IMR-90 (cell line): ENCODE results near the gene NPEPPS. TPM values are rescaled to one million over a fixed set of nuclear protein-coding genes. Genes with fewer than 3 reads are reported as not detected.
"Not testable (repeated sequence)": the region's sequence is repeated elsewhere in the genome, so short reads cannot be mapped to it uniquely, and the experiment has no call there.

Source experiments
- ATAC-seq: fragments of 200-7000 bp; cut with Tn5 transposase; 2 replicates; pipeline ENCODE4 v1.9.1; 2020; ENCODE audit warnings: low read depth, mild to moderate bottlenecking, moderate library complexity
- BruUV-seq: library from RNA; stranded (reverse); fragments of 400-500 nt; replicated peaks from 2 replicates; lab custom pipeline; 2021; lab: Mats Ljungman, UMichigan
- CTCF ChIA-PET: fragments of 300-600 bp; formaldehyde crosslinking; extraction: SDS; loops from one replicate; lab custom pipeline; 2021; ENCODE audit warnings: antibody characterized with exemption; lab: Yijun Ruan, JAX
- POLR2A ChIA-PET: fragments of 300-600 bp; sonication (Branson Sonifier 250); formaldehyde crosslinking; loops from one replicate; lab custom pipeline; 2022; ENCODE audit warnings: antibody characterized with exemption; ENCODE audit not compliant: unreplicated experiment; lab: Charles Lee
- DNase-seq: peaks from one replicate; pipeline ENCODE4 v3.0.0; 2013
- H2AFZ ChIP-seq: replicated peaks from 2 replicates; pipeline ENCODE3; 2013; ENCODE audit warnings: low read length, mild to moderate bottlenecking; ENCODE audit not compliant: poor library complexity
- H2AK5ac ChIP-seq: 2 replicates; pipeline ENCODE4 v1.6.1; 2013; ENCODE audit warnings: low read depth, low read length, inconsistent platforms
- H2AK9ac ChIP-seq: replicated peaks from 2 replicates; pipeline ENCODE3; 2013; ENCODE audit warnings: mild to moderate bottlenecking, low read depth, low read length, moderate library complexity; ENCODE audit not compliant: poor library complexity
- H2BK120ac ChIP-seq: 2 replicates; pipeline ENCODE4 v1.6.1; 2013; ENCODE audit warnings: low read depth, low read length, inconsistent platforms
- H2BK15ac ChIP-seq: 3 replicates; pipeline ENCODE4 v1.6.1; 2013; ENCODE audit warnings: low read depth, low read length, inconsistent platforms
- H2BK20ac ChIP-seq: 2 replicates; pipeline ENCODE4 v1.6.1; 2013; ENCODE audit warnings: low read depth, mild to moderate bottlenecking, inconsistent platforms, low read length, moderate library complexity
- H2BK5ac ChIP-seq: 2 replicates; pipeline ENCODE4 v1.6.1; 2013; ENCODE audit warnings: mild to moderate bottlenecking, low read depth, low read length, inconsistent platforms; ENCODE audit not compliant: poor library complexity, severe bottlenecking
- H3K14ac ChIP-seq: replicated peaks from 2 replicates; pipeline ENCODE4 v1.6.1; 2013; ENCODE audit warnings: low read depth, low read length, inconsistent platforms
- H3K18ac ChIP-seq: 2 replicates; pipeline ENCODE4 v1.6.1; 2013; ENCODE audit warnings: low read depth, low read length, control low read depth
- H3K23ac ChIP-seq: 2 replicates; pipeline ENCODE4 v1.6.1; 2013; ENCODE audit warnings: low read depth, low read length, inconsistent platforms
- H3K27ac ChIP-seq: 2 replicates; pipeline ENCODE4 v1.5.1; 2013; ENCODE audit warnings: mild to moderate bottlenecking, control low read depth, low read length; ENCODE audit not compliant: insufficient read depth
- H3K27me3 ChIP-seq: 2 replicates; pipeline ENCODE4 v1.6.1; 2013; ENCODE audit warnings: low read length; ENCODE audit not compliant: control insufficient read depth, insufficient read depth
- H3K36me3 ChIP-seq: 2 replicates; pipeline ENCODE4 v1.6.1; 2013; ENCODE audit warnings: low read length, mixed read lengths; ENCODE audit not compliant: control insufficient read depth, insufficient read depth
- H3K4ac ChIP-seq: 2 replicates; pipeline ENCODE4 v1.6.1; 2013; ENCODE audit warnings: low read depth, low read length, inconsistent platforms
- H3K4me1 ChIP-seq: 2 replicates; pipeline ENCODE4 v1.6.1; 2013; ENCODE audit warnings: low read length, mixed read lengths; ENCODE audit not compliant: control insufficient read depth, insufficient read depth
- H3K4me2 ChIP-seq: 2 replicates; pipeline ENCODE4 v1.6.1; 2013; ENCODE audit warnings: low read depth, mild to moderate bottlenecking, control low read depth, low read length, moderate library complexity
- H3K4me3 ChIP-seq: 2 replicates; pipeline ENCODE4 v1.5.1; 2013; ENCODE audit warnings: low read depth, mild to moderate bottlenecking, control low read depth, low read length, moderate library complexity; ENCODE audit not compliant: insufficient read depth
- H3K56ac ChIP-seq: 2 replicates; pipeline ENCODE4 v1.6.1; 2013; ENCODE audit warnings: low read length, inconsistent platforms; ENCODE audit not compliant: insufficient read depth; ENCODE audit errors: extremely low read depth
- H3K79me1 ChIP-seq, 2 experiments: 2 replicates each; pipeline ENCODE4 v1.6.1; 2013; ENCODE audit warnings: low read length in 2 of 2, inconsistent platforms in 1 of 2, low read depth in 1 of 2
- H3K9ac ChIP-seq: 2 replicates; pipeline ENCODE4 v1.6.1; 2013; ENCODE audit warnings: low read depth, low read length, control low read depth
- H3K9me1 ChIP-seq: 2 replicates; pipeline ENCODE4 v1.6.1; 2013; ENCODE audit warnings: low read length, inconsistent platforms; ENCODE audit not compliant: insufficient read depth
- H3K9me3 ChIP-seq: 2 replicates; pipeline ENCODE4 v1.6.1; 2013; ENCODE audit warnings: low read length; ENCODE audit not compliant: control insufficient read depth, insufficient read depth
- H4K20me1 ChIP-seq: 2 replicates; pipeline ENCODE4 v1.6.1; 2013; ENCODE audit warnings: low read length, inconsistent platforms; ENCODE audit not compliant: insufficient read depth
- H4K5ac ChIP-seq: 2 replicates; pipeline ENCODE4 v1.6.1; 2013; ENCODE audit warnings: mild to moderate bottlenecking, low read depth, low read length, control low read depth
- H4K8ac ChIP-seq, 2 experiments: 2 replicates each; pipeline ENCODE4 v1.6.1; 2013; ENCODE audit warnings: low read depth in 2 of 2, low read length in 2 of 2, control low read depth in 1 of 2, inconsistent platforms in 1 of 2
- H4K91ac ChIP-seq: 2 replicates; pipeline ENCODE4 v1.6.1; 2013; ENCODE audit warnings: low read depth, low read length, inconsistent platforms; ENCODE audit not compliant: insufficient read depth
- MAFK ChIP-seq: IDR thresholded peaks from 2 replicates; pipeline ENCODE4 v1.6.1; 2012; ENCODE audit warnings: low read depth, low read length, improper control_type of control experiment
- dilution Hi-C: fragments of 300-500 bp; cut with HindIII; formaldehyde crosslinking; loops from one replicate; pipeline ENCODE4 v1.14.3; 2018; ENCODE audit warnings: low sequenced_read_pairs; ENCODE audit not compliant: unreplicated experiment
- in situ Hi-C: fragments of 300-500 bp; cut with MboI; formaldehyde crosslinking; loops from 3 replicates; pipeline ENCODE4 v1.14.3; 2019; ENCODE audit warnings: low sequenced_read_pairs, inconsistent platforms, mixed read lengths
- intact Hi-C: fragments of 100-400 bp; cut with micrococcal nuclease; formaldehyde crosslinking; loops from 2 replicates; pipeline ENCODE4 v1.10.0; 2022
- polyA plus RNA-seq, 3 experiments: library from polyadenylated mRNA; depleted of rRNA; stranded (reverse); fragments of >200 nt; gene quantifications; 2 replicates each; pipeline ENCODE4 v1.2.3, GENCODE V29; 2012; ENCODE audit warnings: low replicate concordance in 1 of 3
- total RNA-seq: library from RNA; depleted of rRNA; stranded (reverse); fragments of >200 nt; gene quantifications from 2 replicates; pipeline ENCODE4 v1.2.3, GENCODE V29; 2012

Gene NPEPPS
- total and polyA plus RNA-seq, 2 of the 4 experiments (the other 2 are of a cell fraction): 54.1 to 64.6 TPM

- H3K9me1 ChIP-seq, H2BK5ac ChIP-seq, intact Hi-C loops, H2BK120ac ChIP-seq, H3K23ac ChIP-seq, H3K4me3 ChIP-seq, H2AK9ac ChIP-seq, CTCF ChIA-PET, H4K5ac ChIP-seq, in situ Hi-C loops, H4K20me1 ChIP-seq, POLR2A ChIA-PET, H2AFZ ChIP-seq, H3K9ac ChIP-seq, H2AK5ac ChIP-seq, H3K56ac ChIP-seq, H3K4ac ChIP-seq, H3K27ac ChIP-seq, H3K27me3 ChIP-seq, H4K91ac ChIP-seq, H4K8ac ChIP-seq, H3K36me3 ChIP-seq, H3K79me1 ChIP-seq, H3K4me1 ChIP-seq, H3K9me3 ChIP-seq, H3K14ac ChIP-seq, H3K18ac ChIP-seq, dilution Hi-C loops, H3K4me2 ChIP-seq, H2BK20ac ChIP-seq, H2BK15ac ChIP-seq, BruUV-seq: not testable (repeated sequence)
- DNase-seq (peak; percentile 44), ATAC-seq (peak; percentile 89)
- peak; percentile 73 for TF ChIP-seq MAFK
Observed at GRCh38 chr17:47518880-47519279, 12.0 kb upstream of the NPEPPS start.

GRCh38 chr17:47519365-47519764 is 11.5 kb upstream of the NPEPPS start:
- DNase-seq, ATAC-seq, in situ Hi-C loops, H2AK5ac ChIP-seq, H2AK9ac ChIP-seq, H2BK15ac ChIP-seq, intact Hi-C loops, H3K18ac ChIP-seq, H3K23ac ChIP-seq, H3K56ac ChIP-seq, H3K9me3 ChIP-seq, H3K9ac ChIP-seq, H3K36me3 ChIP-seq, H4K91ac ChIP-seq, H2BK20ac ChIP-seq, H3K4ac ChIP-seq, dilution Hi-C loops, H2BK5ac ChIP-seq, H4K20me1 ChIP-seq, H3K4me1 ChIP-seq, H3K27ac ChIP-seq, H3K14ac ChIP-seq, BruUV-seq, H3K79me1 ChIP-seq, H4K5ac ChIP-seq, H3K27me3 ChIP-seq, H4K8ac ChIP-seq, H3K4me2 ChIP-seq, H2AFZ ChIP-seq, POLR2A ChIA-PET, H3K4me3 ChIP-seq, H2BK120ac ChIP-seq, CTCF ChIA-PET, H3K9me1 ChIP-seq: not testable (repeated sequence)
